ENCODE measurements around the gene TBC1D10B. TPM values are rescaled to one million over a fixed set of nuclear protein-coding genes. Genes with fewer than 3 reads are reported as not detected.

The TBC1D10B gene
- polyA plus RNA-seq, 1 experiment: 16.5 TPM

DNA sequence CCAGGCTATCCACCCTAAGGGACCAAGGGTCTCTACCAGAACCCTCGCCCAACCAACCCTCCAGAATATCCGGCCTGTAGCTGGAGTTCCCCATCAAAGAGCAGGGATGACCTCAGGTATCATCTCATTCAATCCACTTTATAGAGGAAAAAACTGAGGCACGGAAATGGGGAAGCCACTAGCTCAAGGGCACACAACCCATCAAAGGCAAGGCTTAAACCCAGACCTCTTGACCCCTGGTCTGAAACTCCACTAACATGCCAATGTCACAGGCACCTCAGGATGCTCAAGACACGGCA lies 1.6 kb downstream of the TBC1D10B start:
- ChIA-PET POLR2A (interaction anchor here (1.1 kb wide), 1 partner anchor 12 kb away, joined by 3 read pairs; no protein-coding TSS in a partner anchor), CTCF (interaction anchor here (0.8 to 1.2 kb wide), 5 partner anchors 27 to 329 kb away, joined by 3 to 4 read pairs (median 3); partner anchors contain the start of genes ZNF48 and ZNF771)
- TF ChIP-seq, protein P1, sequence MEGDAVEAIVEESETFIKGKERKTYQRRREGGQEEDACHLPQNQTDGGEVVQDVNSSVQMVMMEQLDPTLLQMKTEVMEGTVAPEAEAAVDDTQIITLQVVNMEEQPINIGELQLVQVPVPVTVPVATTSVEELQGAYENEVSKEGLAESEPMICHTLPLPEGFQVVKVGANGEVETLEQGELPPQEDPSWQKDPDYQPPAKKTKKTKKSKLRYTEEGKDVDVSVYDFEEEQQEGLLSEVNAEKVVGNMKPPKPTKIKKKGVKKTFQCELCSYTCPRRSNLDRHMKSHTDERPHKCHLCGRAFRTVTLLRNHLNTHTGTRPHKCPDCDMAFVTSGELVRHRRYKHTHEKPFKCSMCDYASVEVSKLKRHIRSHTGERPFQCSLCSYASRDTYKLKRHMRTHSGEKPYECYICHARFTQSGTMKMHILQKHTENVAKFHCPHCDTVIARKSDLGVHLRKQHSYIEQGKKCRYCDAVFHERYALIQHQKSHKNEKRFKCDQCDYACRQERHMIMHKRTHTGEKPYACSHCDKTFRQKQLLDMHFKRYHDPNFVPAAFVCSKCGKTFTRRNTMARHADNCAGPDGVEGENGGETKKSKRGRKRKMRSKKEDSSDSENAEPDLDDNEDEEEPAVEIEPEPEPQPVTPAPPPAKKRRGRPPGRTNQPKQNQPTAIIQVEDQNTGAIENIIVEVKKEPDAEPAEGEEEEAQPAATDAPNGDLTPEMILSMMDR (IDR thresholded peaks at IDR 0.05; ENCODE audit: insufficient read depth, low read depth, low read length): no peak
- peak overlapping the region; percentile 85 for H3K4me3 ChIP-seq (ENCODE audit: low read depth, low read length)
- H3K36me3 ChIP-seq (ENCODE audit: control insufficient read depth, insufficient read depth, low read length): peaks cover 8% of the 10 kb centered on the region
- DNase-seq (ENCODE audit: low read depth): no peak
- no peaks in the 10 kb centered on the region for H3K27me3 ChIP-seq (ENCODE audit: control insufficient read depth, insufficient read depth, low read length)

DNA sequence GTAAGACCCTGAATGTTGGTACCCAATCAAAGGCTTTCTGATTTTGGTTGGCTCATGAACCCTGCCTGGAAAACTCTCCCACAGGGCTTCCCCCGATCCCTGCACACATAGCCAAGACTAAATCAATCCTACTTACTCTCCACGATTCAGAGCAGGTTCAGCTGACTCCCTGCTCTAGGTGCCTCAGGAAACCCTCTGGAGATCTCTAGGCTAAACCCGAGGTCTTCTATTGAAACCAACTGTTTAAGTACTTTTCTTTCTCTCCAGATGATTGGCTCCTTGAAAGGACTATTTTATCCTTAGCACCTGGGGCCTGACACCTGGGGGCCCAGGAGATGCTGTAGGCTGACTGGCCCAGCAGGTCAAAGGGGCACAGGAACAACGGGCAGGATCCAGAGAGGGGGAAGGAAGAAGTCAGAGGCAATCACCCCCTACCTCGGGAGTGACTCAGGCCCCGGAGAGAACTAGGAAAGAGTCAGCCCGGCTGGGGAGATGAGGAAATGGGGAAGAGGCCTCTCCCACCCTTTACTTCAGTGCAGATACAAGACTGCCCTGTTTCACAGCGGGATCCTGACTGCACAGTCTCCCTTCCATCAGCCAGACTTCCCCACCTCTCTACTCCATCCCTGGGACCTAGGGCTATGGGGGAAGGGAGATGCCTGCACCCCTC lies 2.0 kb downstream of the TBC1D10B start:
- peaks cover 8% of the 10 kb centered on the region for H3K36me3 ChIP-seq (ENCODE audit: control insufficient read depth, insufficient read depth, low read length)
- DNase-seq (ENCODE audit: low read depth): no peak
- TF ChIP-seq, protein P1 (IDR thresholded peaks at IDR 0.05; ENCODE audit: insufficient read depth, low read depth, low read length): no peak
- H3K27me3 ChIP-seq (ENCODE audit: control insufficient read depth, insufficient read depth, low read length): no peaks in the 10 kb centered on the region
- CTCF ChIA-PET: interaction anchor here (0.8 to 1.2 kb wide), 5 partner anchors 10 to 329 kb away, joined by 3 to 6 read pairs (median 3); partner anchors contain the start of gene ZNF771
- POLR2A ChIA-PET: no interaction called here
- peak overlapping the region; percentile 85 for H3K4me3 ChIP-seq (ENCODE audit: low read depth, low read length)

DNA sequence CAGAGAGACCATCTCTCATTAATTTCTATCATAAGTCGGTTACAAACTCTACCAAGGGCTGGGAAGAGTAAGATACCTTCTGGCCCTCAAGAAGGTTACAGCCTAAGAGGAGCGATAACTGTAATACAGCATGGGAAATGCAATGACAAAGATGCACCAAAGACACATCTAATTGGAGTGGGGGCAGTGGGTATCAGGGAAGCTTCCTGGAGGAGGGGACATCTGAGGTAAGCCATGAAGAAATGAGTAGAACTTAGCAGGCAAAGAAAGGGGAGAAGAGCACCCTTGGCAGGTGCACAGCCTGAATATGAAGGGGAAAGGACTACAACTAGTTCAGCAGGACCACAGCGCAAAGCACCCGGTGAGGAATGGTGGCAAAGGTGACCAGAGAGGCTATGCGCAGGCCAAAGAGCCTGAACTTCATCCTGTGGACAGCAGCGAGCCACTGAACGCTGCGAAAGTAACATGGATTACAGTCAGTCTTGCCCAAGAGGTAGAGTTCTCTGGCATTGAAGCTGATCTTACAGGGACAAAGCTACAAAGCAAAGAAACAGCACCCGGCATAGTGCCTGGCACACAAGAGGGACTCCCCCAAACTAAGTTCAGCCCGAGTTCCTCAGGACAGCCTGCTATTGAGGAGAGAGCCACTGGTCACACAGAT lies 2.8 kb downstream of the TBC1D10B start:
- Histone ChIP-seq H3K27me3 (ENCODE audit: control insufficient read depth, insufficient read depth, low read length) (no peaks in the 10 kb centered on the region), H3K36me3 (ENCODE audit: control insufficient read depth, insufficient read depth, low read length) (peaks cover 11% of the 10 kb centered on the region), H3K4me3 (ENCODE audit: low read depth, low read length) (peak overlapping the region; percentile 85)
- ChIA-PET POLR2A (no interaction called here), CTCF (interaction anchor here (1.0 kb wide), 1 partner anchor 9 kb away, joined by 6 read pairs; no protein-coding TSS in a partner anchor)
- DNase-seq (ENCODE audit: low read depth): no peak
- TF ChIP-seq, protein P1 (IDR thresholded peaks at IDR 0.05; ENCODE audit: insufficient read depth, low read depth, low read length): no peak

DNA sequence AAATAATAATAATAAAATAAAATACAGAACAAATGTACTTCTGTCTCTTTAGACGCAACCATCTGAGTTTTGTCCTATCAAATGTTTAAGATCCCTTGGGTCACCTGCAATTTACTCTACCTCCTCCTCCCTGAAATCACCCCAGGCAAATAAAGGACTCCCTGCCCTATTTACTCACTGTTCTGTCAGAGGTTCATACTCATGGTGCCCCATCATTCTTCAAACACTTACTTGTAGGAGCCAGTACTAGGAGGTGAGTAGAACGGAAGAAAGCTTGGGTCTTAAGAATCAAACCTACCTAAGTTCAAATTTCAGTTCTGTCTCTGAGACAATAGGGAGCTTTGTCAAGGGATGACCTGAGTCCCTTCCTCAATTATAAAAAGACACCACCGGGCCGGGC lies 3.8 kb downstream of the TBC1D10B start:
- ChIA-PET POLR2A (no interaction called here), CTCF (no interaction called here)
- H3K27me3 ChIP-seq (ENCODE audit: control insufficient read depth, insufficient read depth, low read length): no peaks in the 10 kb centered on the region
- DNase-seq (ENCODE audit: low read depth): no peak
- no peak overlapping the region for H3K4me3 ChIP-seq (ENCODE audit: low read depth, low read length)
- peaks cover 11% of the 10 kb centered on the region for H3K36me3 ChIP-seq (ENCODE audit: control insufficient read depth, insufficient read depth, low read length)
- TF ChIP-seq, protein P1 (IDR thresholded peaks at IDR 0.05; ENCODE audit: insufficient read depth, low read depth, low read length): no peak

DNA sequence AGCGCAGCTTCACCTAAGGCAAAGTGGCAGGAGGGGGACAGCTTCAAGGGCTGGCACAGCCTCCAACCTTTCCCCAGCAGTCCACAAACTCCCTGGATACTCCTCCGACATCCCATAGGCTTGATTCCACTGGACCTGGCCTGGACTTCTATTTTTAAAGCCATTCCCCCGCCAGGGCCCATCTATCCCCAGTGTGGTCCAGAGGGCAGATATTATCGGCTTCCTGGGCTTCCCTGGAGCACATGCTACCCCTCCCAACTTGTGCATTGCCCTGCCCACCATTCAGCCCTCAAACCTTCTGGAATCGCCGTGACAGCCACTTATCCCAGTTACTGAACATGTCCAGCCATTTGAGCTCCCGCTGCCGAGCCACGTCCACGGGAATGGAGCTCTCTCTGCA lies 5.1 kb downstream of the TBC1D10B start:
- Histone ChIP-seq H3K27me3 (ENCODE audit: control insufficient read depth, insufficient read depth, low read length) (no peaks in the 10 kb centered on the region), H3K4me3 (ENCODE audit: low read depth, low read length) (no peak overlapping the region), H3K36me3 (ENCODE audit: control insufficient read depth, insufficient read depth, low read length) (peaks cover 11% of the 10 kb centered on the region)
- TF ChIP-seq, protein P1 (IDR thresholded peaks at IDR 0.05; ENCODE audit: insufficient read depth, low read depth, low read length): no peak
- POLR2A ChIA-PET: no interaction called here
- CTCF ChIA-PET: interaction anchor here (0.8 to 1.3 kb wide), 2 partner anchors 9 to 10 kb away, joined by 3 read pairs; partner anchors contain the start of gene CD2BP2
- DNase-seq (ENCODE audit: low read depth): no peak

Measured in BJ (cell line).